IMR-90 (cell line): Measurements from ENCODE around the gene AHNAK2. TPM values are rescaled to one million over a fixed set of nuclear protein-coding genes. Genes with fewer than 3 reads are reported as not detected.
A peak's percentile ranks its signal among the peaks of the same experiment; 100 is the strongest.

Experiments
- ATAC-seq: fragments of 200-7000 bp; cut with Tn5 transposase; 2 replicates; pipeline ENCODE4 v1.9.1; 2020; ENCODE audit warnings: low read depth, mild to moderate bottlenecking, moderate library complexity
- BruUV-seq: library from RNA; stranded (reverse); fragments of 400-500 nt; replicated peaks from 2 replicates; lab custom pipeline; 2021; lab: Mats Ljungman, UMichigan
- CTCF ChIA-PET: fragments of 300-600 bp; formaldehyde crosslinking; extraction: SDS; loops from one replicate; lab custom pipeline; 2021; ENCODE audit warnings: antibody characterized with exemption; lab: Yijun Ruan, JAX
- POLR2A ChIA-PET: fragments of 300-600 bp; sonication (Branson Sonifier 250); formaldehyde crosslinking; loops from one replicate; lab custom pipeline; 2022; ENCODE audit warnings: antibody characterized with exemption; ENCODE audit not compliant: unreplicated experiment; lab: Charles Lee
- DNase-seq: peaks from one replicate; pipeline ENCODE4 v3.0.0; 2013
- H2AFZ ChIP-seq: replicated peaks from 2 replicates; pipeline ENCODE3; 2013; ENCODE audit warnings: low read length, mild to moderate bottlenecking; ENCODE audit not compliant: poor library complexity
- H2AK5ac ChIP-seq: 2 replicates; pipeline ENCODE4 v1.6.1; 2013; ENCODE audit warnings: low read depth, low read length, inconsistent platforms
- H2AK9ac ChIP-seq: replicated peaks from 2 replicates; pipeline ENCODE3; 2013; ENCODE audit warnings: mild to moderate bottlenecking, low read depth, low read length, moderate library complexity; ENCODE audit not compliant: poor library complexity
- H2BK120ac ChIP-seq: 2 replicates; pipeline ENCODE4 v1.6.1; 2013; ENCODE audit warnings: low read depth, low read length, inconsistent platforms
- H2BK15ac ChIP-seq: 3 replicates; pipeline ENCODE4 v1.6.1; 2013; ENCODE audit warnings: low read depth, low read length, inconsistent platforms
- H2BK20ac ChIP-seq: 2 replicates; pipeline ENCODE4 v1.6.1; 2013; ENCODE audit warnings: low read depth, mild to moderate bottlenecking, inconsistent platforms, low read length, moderate library complexity
- H2BK5ac ChIP-seq: 2 replicates; pipeline ENCODE4 v1.6.1; 2013; ENCODE audit warnings: mild to moderate bottlenecking, low read depth, low read length, inconsistent platforms; ENCODE audit not compliant: poor library complexity, severe bottlenecking
- H3K14ac ChIP-seq: replicated peaks from 2 replicates; pipeline ENCODE4 v1.6.1; 2013; ENCODE audit warnings: low read depth, low read length, inconsistent platforms
- H3K18ac ChIP-seq: 2 replicates; pipeline ENCODE4 v1.6.1; 2013; ENCODE audit warnings: low read depth, low read length, control low read depth
- H3K23ac ChIP-seq: 2 replicates; pipeline ENCODE4 v1.6.1; 2013; ENCODE audit warnings: low read depth, low read length, inconsistent platforms
- H3K27ac ChIP-seq: 2 replicates; pipeline ENCODE4 v1.5.1; 2013; ENCODE audit warnings: mild to moderate bottlenecking, control low read depth, low read length; ENCODE audit not compliant: insufficient read depth
- H3K27me3 ChIP-seq: 2 replicates; pipeline ENCODE4 v1.6.1; 2013; ENCODE audit warnings: low read length; ENCODE audit not compliant: control insufficient read depth, insufficient read depth
- H3K36me3 ChIP-seq: 2 replicates; pipeline ENCODE4 v1.6.1; 2013; ENCODE audit warnings: low read length, mixed read lengths; ENCODE audit not compliant: control insufficient read depth, insufficient read depth
- H3K4ac ChIP-seq: 2 replicates; pipeline ENCODE4 v1.6.1; 2013; ENCODE audit warnings: low read depth, low read length, inconsistent platforms
- H3K4me1 ChIP-seq: 2 replicates; pipeline ENCODE4 v1.6.1; 2013; ENCODE audit warnings: low read length, mixed read lengths; ENCODE audit not compliant: control insufficient read depth, insufficient read depth
- H3K4me2 ChIP-seq: 2 replicates; pipeline ENCODE4 v1.6.1; 2013; ENCODE audit warnings: low read depth, mild to moderate bottlenecking, control low read depth, low read length, moderate library complexity
- H3K4me3 ChIP-seq: 2 replicates; pipeline ENCODE4 v1.5.1; 2013; ENCODE audit warnings: low read depth, mild to moderate bottlenecking, control low read depth, low read length, moderate library complexity; ENCODE audit not compliant: insufficient read depth
- H3K56ac ChIP-seq: 2 replicates; pipeline ENCODE4 v1.6.1; 2013; ENCODE audit warnings: low read length, inconsistent platforms; ENCODE audit not compliant: insufficient read depth; ENCODE audit errors: extremely low read depth
- H3K79me1 ChIP-seq, 2 experiments: 2 replicates each; pipeline ENCODE4 v1.6.1; 2013; ENCODE audit warnings: low read length in 2 of 2, inconsistent platforms in 1 of 2, low read depth in 1 of 2
- H3K9ac ChIP-seq: 2 replicates; pipeline ENCODE4 v1.6.1; 2013; ENCODE audit warnings: low read depth, low read length, control low read depth
- H3K9me1 ChIP-seq: 2 replicates; pipeline ENCODE4 v1.6.1; 2013; ENCODE audit warnings: low read length, inconsistent platforms; ENCODE audit not compliant: insufficient read depth
- H3K9me3 ChIP-seq: 2 replicates; pipeline ENCODE4 v1.6.1; 2013; ENCODE audit warnings: low read length; ENCODE audit not compliant: control insufficient read depth, insufficient read depth
- H4K20me1 ChIP-seq: 2 replicates; pipeline ENCODE4 v1.6.1; 2013; ENCODE audit warnings: low read length, inconsistent platforms; ENCODE audit not compliant: insufficient read depth
- H4K5ac ChIP-seq: 2 replicates; pipeline ENCODE4 v1.6.1; 2013; ENCODE audit warnings: mild to moderate bottlenecking, low read depth, low read length, control low read depth
- H4K8ac ChIP-seq, 2 experiments: 2 replicates each; pipeline ENCODE4 v1.6.1; 2013; ENCODE audit warnings: low read depth in 2 of 2, low read length in 2 of 2, control low read depth in 1 of 2, inconsistent platforms in 1 of 2
- H4K91ac ChIP-seq: 2 replicates; pipeline ENCODE4 v1.6.1; 2013; ENCODE audit warnings: low read depth, low read length, inconsistent platforms; ENCODE audit not compliant: insufficient read depth
- BHLHE40 ChIP-seq: fragments of 150-350 bp; IDR thresholded peaks from 2 replicates; pipeline ENCODE4 v1.6.1; 2016; ENCODE audit warnings: mild to moderate bottlenecking, low read depth, low read length
- CEBPB ChIP-seq: IDR thresholded peaks from 2 replicates; pipeline ENCODE4 v1.6.1; 2012; ENCODE audit warnings: low read depth, low read length, improper control_type of control experiment
- CHD1 ChIP-seq: IDR thresholded peaks from 2 replicates; pipeline ENCODE4 v1.6.1; 2012; ENCODE audit warnings: low read depth, low read length, improper control_type of control experiment
- CTCF ChIP-seq: conservative IDR thresholded peaks from 2 replicates; pipeline ENCODE4 v1.5.1; 2012; ENCODE audit warnings: mild to moderate bottlenecking, low read depth, low read length, improper control_type of control experiment
- FOS ChIP-seq: fragments of 150-350 bp; IDR thresholded peaks from 2 replicates; pipeline ENCODE4 v1.6.1; 2016; ENCODE audit warnings: low read depth, low read length
- MAFK ChIP-seq: IDR thresholded peaks from 2 replicates; pipeline ENCODE4 v1.6.1; 2012; ENCODE audit warnings: low read depth, low read length, improper control_type of control experiment
- MAZ ChIP-seq: IDR thresholded peaks from 2 replicates; pipeline ENCODE4 v1.6.1; 2012; ENCODE audit warnings: low read depth, mild to moderate bottlenecking, low read length, improper control_type of control experiment, moderate library complexity, borderline replicate concordance
- MXI1 ChIP-seq: IDR thresholded peaks from 2 replicates; pipeline ENCODE4 v1.6.1; 2012; ENCODE audit warnings: low read depth, mild to moderate bottlenecking, low read length, moderate library complexity, borderline replicate concordance
- NFE2L2 ChIP-seq: fragments of 150-350 bp; IDR thresholded peaks from 2 replicates; pipeline ENCODE4 v1.6.1; 2016; ENCODE audit warnings: low read depth, mild to moderate bottlenecking, low read length
- POLR2A ChIP-seq: IDR thresholded peaks from 2 replicates; pipeline ENCODE4 v1.6.1; 2012; ENCODE audit warnings: mild to moderate bottlenecking, low read depth, low read length
- RAD21 ChIP-seq: IDR thresholded peaks from 2 replicates; pipeline ENCODE4 v1.6.1; 2012; ENCODE audit warnings: low read length, improper control_type of control experiment
- RCOR1 ChIP-seq: IDR thresholded peaks from 2 replicates; pipeline ENCODE4 v1.6.1; 2012; ENCODE audit warnings: mild to moderate bottlenecking, low read length, improper control_type of control experiment; ENCODE audit not compliant: insufficient replicate concordance
- RFX5 ChIP-seq: IDR thresholded peaks from 2 replicates; pipeline ENCODE4 v1.8.0; 2012; ENCODE audit warnings: low read depth, mild to moderate bottlenecking, low read length, moderate library complexity
- SMC3 ChIP-seq: fragments of 150-350 bp; IDR thresholded peaks from 2 replicates; pipeline ENCODE4 v1.6.1; 2016; ENCODE audit warnings: low read depth, mild to moderate bottlenecking, antibody characterized with exemption, low read length, moderate library complexity
- WGBS, 2 experiments: methylation state at CpG; one replicate each; pipeline versions ENCODE4 v1.1.5 to v1.1.7; 2013; ENCODE audit warnings: missing lambda C conversion rate in 2 of 2; ENCODE audit not compliant: insufficient read length in 1 of 2; ENCODE audit errors: extremely low coverage in 2 of 2; 5-methylcytosine and 5-hydroxymethylcytosine counted together
- dilution Hi-C: fragments of 300-500 bp; cut with HindIII; formaldehyde crosslinking; loops from one replicate; pipeline ENCODE4 v1.14.3; 2018; ENCODE audit warnings: low sequenced_read_pairs; ENCODE audit not compliant: unreplicated experiment
- in situ Hi-C: fragments of 300-500 bp; cut with MboI; formaldehyde crosslinking; loops from 3 replicates; pipeline ENCODE4 v1.14.3; 2019; ENCODE audit warnings: low sequenced_read_pairs, inconsistent platforms, mixed read lengths
- intact Hi-C: fragments of 100-400 bp; cut with micrococcal nuclease; formaldehyde crosslinking; loops from 2 replicates; pipeline ENCODE4 v1.10.0; 2022
- polyA plus RNA-seq, 3 experiments: library from polyadenylated mRNA; depleted of rRNA; stranded (reverse); fragments of >200 nt; gene quantifications; 2 replicates each; pipeline ENCODE4 v1.2.3, GENCODE V29; 2012; ENCODE audit warnings: low replicate concordance in 1 of 3
- total RNA-seq: library from RNA; depleted of rRNA; stranded (reverse); fragments of >200 nt; gene quantifications from 2 replicates; pipeline ENCODE4 v1.2.3, GENCODE V29; 2012
- TF ChIP-seq, protein P1 (sequence below): fragments of 150-350 bp; IDR thresholded peaks from 2 replicates; pipeline ENCODE4 v1.6.1; 2016; ENCODE audit warnings: low read depth, mild to moderate bottlenecking, low read length, moderate library complexity, borderline replicate concordance
- TF ChIP-seq, protein P2 (sequence below): fragments of 150-350 bp; IDR thresholded peaks from 2 replicates; pipeline ENCODE4 v1.6.1; 2017; ENCODE audit warnings: mild to moderate bottlenecking, antibody characterized with exemption, low read length, low read depth

The AHNAK2 gene
- total and polyA plus RNA-seq, 2 of the 4 experiments (the other 2 are of a cell fraction), result 2.6 to 7.9 TPM

DNA sequence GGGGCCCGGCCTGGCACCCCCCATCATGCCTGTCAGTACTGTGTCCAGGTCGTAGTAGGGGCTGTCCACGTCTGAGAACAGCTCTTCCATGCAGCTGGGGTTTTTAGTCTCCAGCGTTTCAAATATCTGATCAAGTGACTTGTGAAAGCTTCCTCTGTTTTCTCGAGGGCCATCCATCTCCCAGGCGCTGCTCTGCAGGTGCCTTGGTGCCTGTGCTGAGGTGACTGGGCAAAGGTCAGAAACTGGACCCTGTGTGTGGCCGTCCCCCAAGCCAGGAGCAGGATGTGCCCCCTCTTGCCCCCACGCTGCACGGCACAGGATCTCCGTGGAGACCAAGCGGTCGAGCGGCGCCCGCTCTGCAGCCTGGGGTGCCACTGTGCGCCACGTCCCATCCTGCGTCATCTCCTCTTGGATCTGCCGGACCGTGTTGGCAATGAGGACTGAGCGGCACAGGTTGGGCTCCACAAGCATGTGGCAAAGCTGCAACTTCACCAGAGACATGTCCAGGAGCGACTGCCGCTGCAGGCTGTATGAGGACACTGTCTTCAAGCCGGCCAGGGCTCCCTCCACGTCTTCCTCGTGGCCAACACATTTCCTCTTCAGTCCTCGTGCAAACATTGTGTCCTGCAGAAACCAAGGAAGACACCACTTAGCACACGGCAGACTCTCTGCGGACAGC, 33.3 kb upstream of the AHNAK2 start:
- Histone ChIP-seq H2AK9ac (peak overlapping the region; percentile 18), H3K79me1 (peaks cover 22 to 59% of the 10 kb centered on the region in 2 experiments), H2BK15ac (no peak overlapping the region), H4K5ac (no peak overlapping the region), H3K27me3 (no peaks in the 10 kb centered on the region), H3K56ac (no peak overlapping the region), H3K9me3 (no peaks in the 10 kb centered on the region), H3K14ac (no peak overlapping the region), H2AFZ (no peak overlapping the region), H3K4me3 (no peak overlapping the region), H3K4me2 (no peak overlapping the region), H4K8ac (no peak overlapping the region), H3K23ac (no peak overlapping the region), H2BK120ac (no peak overlapping the region), H3K36me3 (peaks cover 30% of the 10 kb centered on the region), H4K20me1 (peaks cover 65% of the 10 kb centered on the region), H3K27ac (no peak overlapping the region), H3K18ac (no peak overlapping the region), H3K4ac (no peak overlapping the region), H3K9ac (no peak overlapping the region), H3K9me1 (peaks cover 23% of the 10 kb centered on the region), H4K91ac (no peak overlapping the region), H3K4me1 (peaks cover 19% of the 10 kb centered on the region), H2AK5ac (no peak overlapping the region), H2BK5ac (no peak overlapping the region), H2BK20ac (no peak overlapping the region)
- 92% methylated on average over 18 of the region's 29 CpGs; no CpG with 5 or more reads in 1 of the 2 experiments for WGBS, 2 experiments
- DNase-seq (no peak), ATAC-seq (no peak)
- intact Hi-C loops, result no loop called here
- ChIA-PET POLR2A (interaction anchor here (0.6 kb wide), 1 partner anchor 27 kb away, joined by 3 read pairs; no protein-coding TSS in a partner anchor), CTCF (no interaction called here)
- dilution Hi-C loops, result no loop called here
- BruUV-seq, result no TSS peak
- in situ Hi-C loops, result no loop called here
- TF ChIP-seq CEBPB, result no peak
- TF ChIP-seq, protein P1, sequence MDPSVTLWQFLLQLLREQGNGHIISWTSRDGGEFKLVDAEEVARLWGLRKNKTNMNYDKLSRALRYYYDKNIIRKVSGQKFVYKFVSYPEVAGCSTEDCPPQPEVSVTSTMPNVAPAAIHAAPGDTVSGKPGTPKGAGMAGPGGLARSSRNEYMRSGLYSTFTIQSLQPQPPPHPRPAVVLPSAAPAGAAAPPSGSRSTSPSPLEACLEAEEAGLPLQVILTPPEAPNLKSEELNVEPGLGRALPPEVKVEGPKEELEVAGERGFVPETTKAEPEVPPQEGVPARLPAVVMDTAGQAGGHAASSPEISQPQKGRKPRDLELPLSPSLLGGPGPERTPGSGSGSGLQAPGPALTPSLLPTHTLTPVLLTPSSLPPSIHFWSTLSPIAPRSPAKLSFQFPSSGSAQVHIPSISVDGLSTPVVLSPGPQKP, result no peak
- no peak for TF ChIP-seq CTCF
- no peak for TF ChIP-seq RAD21
- no peak for TF ChIP-seq BHLHE40
- TF ChIP-seq, protein P2, sequence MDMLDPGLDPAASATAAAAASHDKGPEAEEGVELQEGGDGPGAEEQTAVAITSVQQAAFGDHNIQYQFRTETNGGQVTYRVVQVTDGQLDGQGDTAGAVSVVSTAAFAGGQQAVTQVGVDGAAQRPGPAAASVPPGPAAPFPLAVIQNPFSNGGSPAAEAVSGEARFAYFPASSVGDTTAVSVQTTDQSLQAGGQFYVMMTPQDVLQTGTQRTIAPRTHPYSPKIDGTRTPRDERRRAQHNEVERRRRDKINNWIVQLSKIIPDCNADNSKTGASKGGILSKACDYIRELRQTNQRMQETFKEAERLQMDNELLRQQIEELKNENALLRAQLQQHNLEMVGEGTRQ, result no peak
- no peak for TF ChIP-seq MAZ
- no peak for TF ChIP-seq RFX5
- TF ChIP-seq POLR2A, result no peak
- TF ChIP-seq RCOR1, result no peak
- TF ChIP-seq MAFK, result no peak
- TF ChIP-seq CHD1, result no peak
- TF ChIP-seq NFE2L2, result no peak
- TF ChIP-seq SMC3, result no peak
- TF ChIP-seq MXI1, result no peak
- TF ChIP-seq FOS, result no peak
